Heart left ventricle (tissue), 16 donors: ENCODE results near the gene RNF149. TPM values are rescaled to one million over a fixed set of nuclear protein-coding genes. Genes with fewer than 3 reads are reported as not detected.

Experiments
- ATAC-seq, 4 donors: fragments of 200-7000 bp; cut with Tn5 transposase; one replicate each; pipeline ENCODE4 v1.9.1; 2020 to 2022; ENCODE audit warnings: moderate library complexity in 4 of 4, mild to moderate bottlenecking in 3 of 4, moderate number of reproducible peaks in 1 of 4
- DNase-seq, 5 donors: peaks; one replicate each; pipeline ENCODE4 v3.0.0-alpha.2; 2020
- H3K27ac ChIP-seq, 12 donors: fragments of 200-600 bp; sonication (generic) in 4 of 12; one replicate each; pipeline versions ENCODE4 v1.5.0 to v1.8.0; 2016 to 2022; ENCODE audit warnings: mild to moderate bottlenecking in 2 of 12
- H3K27me3 ChIP-seq, 9 donors: fragments of 200-600 bp; sonication (generic) in 2 of 9; one replicate each; pipeline versions ENCODE4 v1.5.1 to v1.8.0; 2016 to 2022; ENCODE audit warnings: mild to moderate bottlenecking in 3 of 9
- H3K36me3 ChIP-seq, 9 donors: fragments of 200-600 bp; sonication (generic) in 2 of 9; one replicate each; pipeline versions ENCODE4 v1.5.0 to v1.8.0; 2018 to 2022; ENCODE audit warnings: mild to moderate bottlenecking in 2 of 9
- H3K4me1 ChIP-seq, 12 donors: fragments of 200-600 bp; sonication (generic) in 4 of 12; one replicate each; pipeline versions ENCODE4 v1.5.0 to v1.8.0; 2016 to 2022; ENCODE audit warnings: mild to moderate bottlenecking in 3 of 12
- H3K4me3 ChIP-seq, 12 donors: fragments of 200-600 bp; sonication (generic) in 4 of 12; one replicate each; pipeline versions ENCODE4 v1.5.0 to v1.8.0; 2017 to 2022; ENCODE audit warnings: mild to moderate bottlenecking in 9 of 12, moderate library complexity in 4 of 12
- H3K9me3 ChIP-seq, 12 donors: fragments of 200-600 bp; sonication (generic) in 4 of 12; one replicate each; pipeline versions ENCODE4 v1.5.0 to v1.8.0; 2016 to 2022; ENCODE audit warnings: mild to moderate bottlenecking in 1 of 12
- POLR2A ChIP-seq, 2 donors: fragments of 450-650 bp; IDR thresholded peaks; one replicate each; pipeline ENCODE4 v1.6.1; 2017; ENCODE audit warnings: antibody characterized with exemption in 2 of 2, mild to moderate bottlenecking in 2 of 2, moderate library complexity in 2 of 2
- WGBS, 4 donors: extraction: QIAGEN DNeasy Blood & Tissue Kit in 2 of 4; methylation state at CpG; one replicate each; pipeline versions ENCODE4 v1.1.5 to v1.1.7; 2013 to 2018; 5-methylcytosine and 5-hydroxymethylcytosine counted together
- intact Hi-C, 10 donors: fragments of 100-400 bp; cut with DNase I; formaldehyde crosslinking; loops; one replicate each; pipeline versions ENCODE4 v1.11.1 to v1.14.2; 2022
- polyA plus RNA-seq, 2 donors: library from polyadenylated mRNA; stranded (reverse); fragments of 200-250 nt; gene quantifications; one replicate each; pipeline ENCODE4 v1.2.3, GENCODE V29; 2013
- total RNA-seq, 9 donors: library from RNA; depleted of rRNA in 2 of 9; stranded (reverse); fragments of >200 nt in 2 of 9; fragmentation: NEBNext Ultra II Directional in 3 of 9; extraction: Animal tissue kit (Norgen Biotek cat#: 25700) in 3 of 9; gene quantifications; one replicate each; pipeline versions ENCODE4 v1.1.0 to v1.2.4, GENCODE V29; 2016 to 2023
- TF ChIP-seq, protein P1 (sequence below), 12 donors: fragments of 200-600 bp; sonication (generic) in 4 of 12; IDR thresholded peaks; one replicate each; pipeline versions ENCODE4 v1.5.0 to v1.8.0; 2018 to 2022; ENCODE audit warnings: antibody characterized with exemption in 12 of 12, mild to moderate bottlenecking in 5 of 12
- donor health status: ischemic (EF 13 %, LVEDD 7.1; RV severe dilation, severe dysfunction).
- donor health status: healthy with polysubstance abuse.
- donor health status: DM: no; HTN: yes; CAD: no.
- donor health status: DM: no; HTN: no; CAD: no.
- donor health status: ischemic (EF 25% LVEDD 6.9; RV normal size, moderate dysfunction).
- donor health status: ischemic (EF 25% LVEDD 5.7; RV mildly dilated, moderate dysfunction).
- donor health status: healthy.
- donor health status: DM: yes; HTN: yes; CAD: no.
- donor health status: ischemic (EF 35%, LVEDD 5.7; RV mildly dilated, moderate dysfunction).
- donor health status: nonischemic (EF 11% LVEDD 7.7; RV severe dilation, severe dysfunction).
- donor health status: DM: yes; HTN: yes; CAD: no.
- donor health status: PGD.
- donor health status: ischemic (EF 29% LVEDD 5.4; RV normal size, mild dysfunction).
- donor health status: nonischemic (EF 23%, LVEDD 6.1; RV moderate dilation, normal function).

RNF149 gene
- total and polyA plus RNA-seq, 11 donors: 10.9 to 46.1 (median 15.8) TPM

DNA sequence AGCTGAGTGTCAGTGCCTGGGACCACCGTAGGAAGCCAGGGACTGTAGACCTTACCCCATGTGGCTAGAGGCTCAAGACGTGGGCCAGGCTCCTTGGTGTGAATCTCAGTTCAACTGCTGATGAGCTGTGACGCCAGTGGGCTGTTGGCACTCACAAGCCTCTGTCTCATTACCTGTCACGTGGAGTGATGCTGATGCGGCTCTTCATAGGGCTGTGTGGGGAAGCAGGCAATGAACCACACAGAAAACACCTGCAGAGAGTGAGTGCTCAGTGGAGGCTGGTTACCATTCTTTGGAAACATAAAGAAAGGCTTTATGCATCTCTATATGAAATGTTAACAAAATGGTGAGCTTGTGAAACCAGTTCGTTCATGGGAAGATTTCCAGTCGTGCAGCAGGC, 42.7 kb upstream of the RNF149 start:
- no peak overlapping the region for H3K4me3 ChIP-seq
- WGBS, 4 donors: 89 to 91% (median 90%) methylated on average over 7 of the region's 7 CpGs
- H3K4me1 ChIP-seq: no peaks in the 10 kb centered on the region
- no peaks in the 10 kb centered on the region for H3K36me3 ChIP-seq
- intact Hi-C loops: loop anchor here in 1 of 10 donors (10.0 kb wide), 1 partner anchor 1094 kb away; no protein-coding TSS in a partner anchor
- DNase-seq (no peak), ATAC-seq (no peak)
- no peak overlapping the region for H3K27ac ChIP-seq
- no peaks in the 10 kb centered on the region for H3K9me3 ChIP-seq
- TF ChIP-seq, protein P1, sequence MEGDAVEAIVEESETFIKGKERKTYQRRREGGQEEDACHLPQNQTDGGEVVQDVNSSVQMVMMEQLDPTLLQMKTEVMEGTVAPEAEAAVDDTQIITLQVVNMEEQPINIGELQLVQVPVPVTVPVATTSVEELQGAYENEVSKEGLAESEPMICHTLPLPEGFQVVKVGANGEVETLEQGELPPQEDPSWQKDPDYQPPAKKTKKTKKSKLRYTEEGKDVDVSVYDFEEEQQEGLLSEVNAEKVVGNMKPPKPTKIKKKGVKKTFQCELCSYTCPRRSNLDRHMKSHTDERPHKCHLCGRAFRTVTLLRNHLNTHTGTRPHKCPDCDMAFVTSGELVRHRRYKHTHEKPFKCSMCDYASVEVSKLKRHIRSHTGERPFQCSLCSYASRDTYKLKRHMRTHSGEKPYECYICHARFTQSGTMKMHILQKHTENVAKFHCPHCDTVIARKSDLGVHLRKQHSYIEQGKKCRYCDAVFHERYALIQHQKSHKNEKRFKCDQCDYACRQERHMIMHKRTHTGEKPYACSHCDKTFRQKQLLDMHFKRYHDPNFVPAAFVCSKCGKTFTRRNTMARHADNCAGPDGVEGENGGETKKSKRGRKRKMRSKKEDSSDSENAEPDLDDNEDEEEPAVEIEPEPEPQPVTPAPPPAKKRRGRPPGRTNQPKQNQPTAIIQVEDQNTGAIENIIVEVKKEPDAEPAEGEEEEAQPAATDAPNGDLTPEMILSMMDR (IDR thresholded peaks at IDR 0.05): no peak
- no peak for TF ChIP-seq POLR2A (IDR thresholded peaks at IDR 0.05)
- no peaks in the 10 kb centered on the region for H3K27me3 ChIP-seq

DNA sequence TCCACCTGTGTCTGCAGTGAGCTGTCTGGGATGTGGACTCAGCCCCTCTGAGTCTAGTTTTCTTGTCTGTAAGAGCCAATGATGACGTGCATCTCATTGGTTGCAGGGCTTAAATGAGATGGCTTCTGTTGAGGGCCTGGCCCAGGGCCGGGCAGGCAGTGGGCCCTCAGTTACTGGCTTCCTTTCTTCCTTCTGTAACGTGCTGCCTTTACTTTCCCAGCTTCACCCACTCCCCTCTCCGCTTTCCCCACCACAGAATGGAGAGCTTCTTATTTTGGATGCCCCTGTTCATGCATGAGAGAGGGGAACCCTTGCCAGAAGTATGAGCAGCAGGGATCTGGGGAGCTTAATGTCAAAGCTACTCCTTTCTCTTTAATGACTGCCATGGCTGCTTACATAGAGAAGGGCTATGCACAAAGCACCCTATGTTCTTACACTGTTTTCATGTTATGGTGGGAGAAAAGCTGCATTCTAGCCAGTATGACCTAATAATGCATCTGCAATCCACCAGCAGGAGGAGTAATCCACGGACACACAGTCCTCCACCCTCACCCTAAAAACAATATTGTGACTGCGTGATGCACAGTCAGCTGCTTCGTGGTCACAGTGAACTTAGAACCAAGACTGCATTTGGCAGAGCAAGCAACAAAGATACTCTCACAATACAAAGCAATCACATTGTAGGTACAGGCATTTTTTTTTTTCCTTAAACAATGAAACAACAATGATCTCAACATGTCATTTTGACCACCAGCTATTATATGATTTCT, 41.6 kb upstream of the RNF149 start:
- intact Hi-C loops: loop anchor here in 5 of 10 donors (5.0 to 10.0 kb wide), 3 partner anchors 47 to 1095 kb away; no protein-coding TSS in a partner anchor
- Histone ChIP-seq H3K27ac (no peak overlapping the region), H3K9me3 (no peaks in the 10 kb centered on the region), H3K27me3 (no peaks in the 10 kb centered on the region), H3K4me3 (no peak overlapping the region), H3K36me3 (no peaks in the 10 kb centered on the region), H3K4me1 (no peaks in the 10 kb centered on the region)
- 70 to 79% (median 74%) methylated on average over 7 of the region's 7 CpGs for WGBS, 4 donors
- DNase-seq (no peak), ATAC-seq (no peak)
- no peak for TF ChIP-seq POLR2A (IDR thresholded peaks at IDR 0.05)
- TF ChIP-seq, protein P1 (IDR thresholded peaks at IDR 0.05): peak in 6 of 12 donors; percentile 19 to 32 (median 24)

DNA sequence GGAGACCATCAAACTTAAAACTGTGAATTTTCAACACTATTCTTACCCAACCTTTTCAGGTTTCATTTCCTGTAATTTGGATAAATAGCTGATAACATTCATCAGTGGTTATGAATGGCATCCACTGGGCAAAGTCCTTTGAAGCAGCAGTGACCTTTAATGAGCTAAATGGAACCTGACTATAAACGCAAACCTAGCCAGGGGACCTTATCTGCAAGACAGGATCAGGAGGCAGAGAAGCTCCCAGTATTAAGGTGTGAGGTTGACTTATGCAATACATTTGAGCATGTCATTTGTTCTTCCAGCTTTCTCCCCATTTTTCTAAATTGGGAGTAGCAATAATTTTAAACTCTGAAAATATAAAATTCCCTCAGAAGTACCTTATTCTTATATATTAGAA, 40.4 kb upstream of the RNF149 start:
- Histone ChIP-seq H3K4me1 (no peaks in the 10 kb centered on the region), H3K27ac (no peak overlapping the region), H3K27me3 (no peaks in the 10 kb centered on the region), H3K36me3 (no peaks in the 10 kb centered on the region), H3K4me3 (no peak overlapping the region), H3K9me3 (no peaks in the 10 kb centered on the region)
- DNase-seq: no peak
- no peak for ATAC-seq
- WGBS, 4 donors: 45 to 74% (median 49%) methylated on average over 1 of the region's 1 CpG
- no peak for TF ChIP-seq POLR2A (IDR thresholded peaks at IDR 0.05)
- TF ChIP-seq, protein P1 (IDR thresholded peaks at IDR 0.05): no peak
- intact Hi-C loops: loop anchor here in 5 of 10 donors (5.0 to 10.0 kb wide), 3 partner anchors 48 to 1096 kb away; no protein-coding TSS in a partner anchor

DNA sequence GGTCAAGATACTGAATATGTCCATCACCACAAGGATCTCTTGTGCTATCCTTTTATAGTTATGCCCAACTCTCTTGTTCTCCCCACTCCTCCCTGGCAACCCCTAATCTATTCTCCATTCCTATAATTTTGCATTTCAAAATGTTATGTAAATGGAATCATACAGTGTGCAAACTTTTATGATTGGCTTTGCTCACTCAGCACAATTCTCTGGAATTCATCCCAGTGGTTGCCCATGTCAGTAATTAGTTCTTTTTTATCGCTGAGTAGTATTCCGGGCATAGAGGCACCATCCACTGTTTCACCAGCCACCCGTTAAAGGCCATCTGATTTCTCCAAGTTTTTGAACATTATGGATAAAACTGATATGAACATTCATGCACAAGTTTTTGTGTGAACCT, 38.4 kb upstream of the RNF149 start:
- no peak for ATAC-seq
- Histone ChIP-seq H3K36me3 (no peaks in the 10 kb centered on the region), H3K9me3 (no peaks in the 10 kb centered on the region), H3K4me1 (peaks cover 0 to 5% (median 0%) of the 10 kb centered on the region in 12 donors), H3K27me3 (no peaks in the 10 kb centered on the region), H3K4me3 (no peak overlapping the region), H3K27ac (no peak overlapping the region)
- 98 to 99% (median 98%) methylated on average over 3 of the region's 3 CpGs for WGBS, 4 donors
- TF ChIP-seq, protein P1 (IDR thresholded peaks at IDR 0.05): no peak
- TF ChIP-seq POLR2A (IDR thresholded peaks at IDR 0.05): no peak
- intact Hi-C loops: loop anchor here in 5 of 10 donors (5.0 to 10.0 kb wide), 3 partner anchors 50 to 1098 kb away; no protein-coding TSS in a partner anchor
- no peak for DNase-seq
